Measurements from ENCODE around the gene OR2T8.

OR2T8 gene

GRCh38 chr1:247923941-247924340, 3.9 kb downstream of the OR2T8 start:
- TF ChIP-seq TAF1 (IDR thresholded peaks at IDR 0.05; ENCODE audit: borderline replicate concordance, insufficient read depth, low read length) (no peak), SIN3A (IDR thresholded peaks at IDR 0.05; ENCODE audit: borderline replicate concordance, insufficient read depth, low read length) (no peak), REST (IDR thresholded peaks at IDR 0.05; ENCODE audit: insufficient read depth in 1 of 2, low read depth in 2 of 2, low read length in 2 of 2) (no peak), POLR2AphosphoS5 (IDR thresholded peaks at IDR 0.05; ENCODE audit: low read depth, low read length) (no peak), FOXP2 (optimal IDR thresholded peaks at IDR 0.05; ENCODE audit: borderline replicate concordance, extremely low read depth, extremely low read length, insufficient read depth) (no peak)

- TF ChIP-seq TAF1 (IDR thresholded peaks at IDR 0.05; ENCODE audit: borderline replicate concordance, insufficient read depth, low read length) (no peak), REST (IDR thresholded peaks at IDR 0.05; ENCODE audit: insufficient read depth in 1 of 2, low read depth in 2 of 2, low read length in 2 of 2) (no peak), SIN3A (IDR thresholded peaks at IDR 0.05; ENCODE audit: borderline replicate concordance, insufficient read depth, low read length) (no peak), POLR2AphosphoS5 (IDR thresholded peaks at IDR 0.05; ENCODE audit: low read depth, low read length) (no peak), FOXP2 (optimal IDR thresholded peaks at IDR 0.05; ENCODE audit: borderline replicate concordance, extremely low read depth, extremely low read length, insufficient read depth) (no peak)
Measured at GRCh38 chr1:247924868-247925267, 4.8 kb downstream of the OR2T8 start, which contains the start of gene OR2AJ1. TSS of gene OR2AJ1 (plus strand) at chr1:247924889. CDS start at chr1:247933769, 8,880 bp downstream.

- no peak for TF ChIP-seq POLR2AphosphoS5 (IDR thresholded peaks at IDR 0.05; ENCODE audit: low read depth, low read length)
- no peak for TF ChIP-seq REST (IDR thresholded peaks at IDR 0.05; ENCODE audit: insufficient read depth in 1 of 2, low read depth in 2 of 2, low read length in 2 of 2)
- TF ChIP-seq FOXP2 (optimal IDR thresholded peaks at IDR 0.05; ENCODE audit: borderline replicate concordance, extremely low read depth, extremely low read length, insufficient read depth) = no peak
- TF ChIP-seq TAF1 (IDR thresholded peaks at IDR 0.05; ENCODE audit: borderline replicate concordance, insufficient read depth, low read length) = no peak
- no peak for TF ChIP-seq SIN3A (IDR thresholded peaks at IDR 0.05; ENCODE audit: borderline replicate concordance, insufficient read depth, low read length)
Measured at GRCh38 chr1:247933989-247934388, 13.9 kb downstream of the OR2T8 start.

- TF ChIP-seq REST (IDR thresholded peaks at IDR 0.05; ENCODE audit: insufficient read depth in 1 of 2, low read depth in 2 of 2, low read length in 2 of 2) = no peak
- no peak for TF ChIP-seq FOXP2 (optimal IDR thresholded peaks at IDR 0.05; ENCODE audit: borderline replicate concordance, extremely low read depth, extremely low read length, insufficient read depth)
- no peak for TF ChIP-seq TAF1 (IDR thresholded peaks at IDR 0.05; ENCODE audit: borderline replicate concordance, insufficient read depth, low read length)
Measured at GRCh38 chr1:247935781-247936180, 15.7 kb downstream of the OR2T8 start.

- no peak for TF ChIP-seq FOXP2 (optimal IDR thresholded peaks at IDR 0.05; ENCODE audit: borderline replicate concordance, extremely low read depth, extremely low read length, insufficient read depth)
- TF ChIP-seq SIN3A (IDR thresholded peaks at IDR 0.05; ENCODE audit: borderline replicate concordance, insufficient read depth, low read length) = no peak
- no peak for TF ChIP-seq REST (IDR thresholded peaks at IDR 0.05; ENCODE audit: insufficient read depth in 1 of 2, low read depth in 2 of 2, low read length in 2 of 2)
- no peak for TF ChIP-seq TAF1 (IDR thresholded peaks at IDR 0.05; ENCODE audit: borderline replicate concordance, insufficient read depth, low read length)
Measured at GRCh38 chr1:247936415-247936814, 16.4 kb downstream of the OR2T8 start.

Data from PFSK-1 (cell line).